ENCODE measurements around the gene ARMCX4.

Gene ARMCX4

GRCh38 chrX:101507372-101507771 lies 22.1 kb downstream of the ARMCX4 start:
- Mint-ChIP-seq H3K27me3 (peaks cover 15% of the 10 kb centered on the region), H3K36me3 (ENCODE audit: low read depth) (no peaks in the 10 kb centered on the region), H3K4me1 (ENCODE audit: low read depth) (no peaks in the 10 kb centered on the region), H3K27ac (no peak overlapping the region), H3K9me3 (no peaks in the 10 kb centered on the region), H3K4me3 (no peak overlapping the region)
- DNase-seq, result no peak

- no peaks in the 10 kb centered on the region for H3K4me1 Mint-ChIP-seq (ENCODE audit: low read depth)
- no peaks in the 10 kb centered on the region for H3K9me3 Mint-ChIP-seq
- H3K27me3 Mint-ChIP-seq, result peaks cover 19% of the 10 kb centered on the region
- no peak overlapping the region for H3K27ac Mint-ChIP-seq
- H3K4me3 Mint-ChIP-seq, result no peak overlapping the region
- DNase-seq, result no peak
- no peaks in the 10 kb centered on the region for H3K36me3 Mint-ChIP-seq (ENCODE audit: low read depth)
These were observed 22.7 kb downstream of the ARMCX4 start for GRCh38 chrX:101507986-101508385.

DNA sequence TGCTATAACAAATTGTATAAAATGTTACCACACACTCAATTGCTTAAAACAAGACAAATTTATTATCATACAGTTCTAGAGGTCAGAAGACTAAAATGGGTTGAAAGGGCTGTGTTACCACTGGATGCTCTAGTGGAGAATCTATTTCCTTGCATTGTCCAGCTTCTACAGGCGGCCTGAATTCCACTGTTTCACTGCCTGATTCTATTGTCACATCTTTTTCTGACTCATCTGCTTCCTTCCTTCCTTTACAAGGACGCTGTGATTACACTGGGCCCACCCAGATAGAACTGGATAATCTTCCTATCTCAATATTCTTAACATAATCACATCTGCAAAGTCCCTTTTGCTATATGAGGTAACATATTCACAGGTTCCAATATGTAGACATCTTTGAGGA lies 45.7 kb downstream of the ARMCX4 start:
- H3K4me3 Mint-ChIP-seq, result no peak overlapping the region
- H3K27me3 Mint-ChIP-seq, result peaks cover 18% of the 10 kb centered on the region
- no peaks in the 10 kb centered on the region for H3K36me3 Mint-ChIP-seq (ENCODE audit: low read depth)
- H3K9me3 Mint-ChIP-seq, result peaks cover 2% of the 10 kb centered on the region
- no peak overlapping the region for H3K27ac Mint-ChIP-seq
- no peaks in the 10 kb centered on the region for H3K4me1 Mint-ChIP-seq (ENCODE audit: low read depth)
- DNase-seq, result no peak

Measured in activated T-cell treated with anti-CD3 and anti-CD28 coated beads, Interleukin-2, amount 50 U/mL, for 24 hours (primary cell).